NCI-H1436 (cell line): Measurements from ENCODE around the gene MTMR4.
"Not testable (repeated sequence)": the region's sequence is repeated elsewhere in the genome, so short reads cannot be mapped to it uniquely, and the experiment has no call there.

Experiments
- DNase-seq: peaks from one replicate; lab custom pipeline; 2025; lab: John Stamatoyannopoulos, UW

The MTMR4 gene

GRCh38 chr17:58525239-58525638, 10.8 kb upstream of the MTMR4 start:
- DNase-seq, result no peak

- DNase-seq, result no peak
Measured at GRCh38 chr17:58521680-58522079, 7.2 kb upstream of the MTMR4 start.

GRCh38 chr17:58520843-58521430, 6.5 kb upstream of the MTMR4 start:
- no peak for DNase-seq

- DNase-seq, result peak; percentile 100
Measured at GRCh38 chr17:58517928-58518609, 3.6 kb upstream of the MTMR4 start.

GRCh38 chr17:58517378-58517927, 3.0 kb upstream of the MTMR4 start:
- peak; percentile 96 for DNase-seq

- no peak for DNase-seq
Measured at GRCh38 chr17:58516644-58517377, 2.4 kb upstream of the MTMR4 start.

- DNase-seq, result no peak
Measured at GRCh38 chr17:58515286-58515685, 848 bp upstream of the MTMR4 start.

- no peak for DNase-seq
Measured at GRCh38 chr17:58514770-58515157, 326 bp upstream of the MTMR4 start.

- DNase-seq, result no peak
Measured at GRCh38 chr17:58513267-58513964, 1.0 kb downstream of the MTMR4 start.

- no peak for DNase-seq
Measured at GRCh38 chr17:58510075-58510474, 4.4 kb downstream of the MTMR4 start.

GRCh38 chr17:58508341-58509067, 5.9 kb downstream of the MTMR4 start:
- no peak for DNase-seq

- DNase-seq, result no peak
Measured at GRCh38 chr17:58507123-58507634, 7.3 kb downstream of the MTMR4 start.

- DNase-seq, result no peak
Measured at GRCh38 chr17:58506354-58507080, 7.9 kb downstream of the MTMR4 start.

GRCh38 chr17:58504826-58505351, 9.5 kb downstream of the MTMR4 start:
- no peak for DNase-seq

- no peak for DNase-seq
Measured at GRCh38 chr17:58503866-58504265, 10.6 kb downstream of the MTMR4 start.

- not testable (repeated sequence) for DNase-seq
Measured at GRCh38 chr17:58503134-58503533, 11.3 kb downstream of the MTMR4 start.

- no peak for DNase-seq
Measured at GRCh38 chr17:58501451-58501850, 13.0 kb downstream of the MTMR4 start.

GRCh38 chr17:58498177-58498828, 16.1 kb downstream of the MTMR4 start:
- DNase-seq, result no peak

GRCh38 chr17:58493506-58493905, 20.9 kb downstream of the MTMR4 start:
- no peak for DNase-seq
